CD4-positive, alpha-beta T cell treated with Interleukin-17A for 4 hours (primary cell): ENCODE data around the gene FHIP2A.

Source experiments
- DNase-seq: peaks from one replicate; pipeline ENCODE4 v3.0.0-alpha.2; 2020; ENCODE audit warnings: mixed read lengths

The FHIP2A gene

DNA sequence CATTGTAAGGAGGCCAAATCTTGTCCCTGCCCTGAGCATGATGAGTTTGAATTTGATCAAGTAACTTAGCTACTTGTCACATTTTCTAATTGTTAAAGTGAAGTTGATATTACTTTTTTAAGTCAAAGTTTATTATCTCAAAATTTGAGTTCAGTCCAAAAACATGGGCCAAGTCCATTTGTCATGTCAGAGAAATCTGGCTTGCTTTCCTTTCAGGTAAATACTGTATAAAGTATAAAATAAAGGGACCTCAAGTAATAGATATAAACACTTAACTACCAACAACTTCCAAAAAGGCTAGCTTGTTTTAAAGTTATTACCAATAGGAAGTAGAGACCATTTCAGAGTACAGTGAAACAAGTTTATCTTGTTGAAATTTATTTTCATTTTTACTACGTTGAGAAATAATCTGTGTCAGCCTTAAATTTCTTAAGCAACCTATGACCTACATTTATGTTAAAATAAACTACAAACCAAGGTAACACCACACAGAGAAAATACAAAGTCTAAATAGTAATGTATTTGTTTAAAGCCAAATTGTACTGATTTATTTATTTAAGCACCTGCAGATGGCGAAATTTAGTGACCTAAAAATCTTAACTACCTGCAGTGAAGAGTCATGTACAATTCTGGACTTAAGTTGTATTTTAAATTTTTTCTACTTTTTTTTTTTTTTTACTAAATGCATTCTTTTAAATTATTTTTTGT lies 36.5 kb downstream of the FHIP2A start:
- no peak for DNase-seq

- DNase-seq = no peak
These were observed 37.6 kb downstream of the FHIP2A start for GRCh38 chr10:114859222-114859621.

- DNase-seq = no peak
These were observed 40.9 kb downstream of the FHIP2A start for GRCh38 chr10:114862456-114862855.

GRCh38 chr10:114867365-114867764 lies 45.8 kb downstream of the FHIP2A start:
- DNase-seq = no peak

DNA sequence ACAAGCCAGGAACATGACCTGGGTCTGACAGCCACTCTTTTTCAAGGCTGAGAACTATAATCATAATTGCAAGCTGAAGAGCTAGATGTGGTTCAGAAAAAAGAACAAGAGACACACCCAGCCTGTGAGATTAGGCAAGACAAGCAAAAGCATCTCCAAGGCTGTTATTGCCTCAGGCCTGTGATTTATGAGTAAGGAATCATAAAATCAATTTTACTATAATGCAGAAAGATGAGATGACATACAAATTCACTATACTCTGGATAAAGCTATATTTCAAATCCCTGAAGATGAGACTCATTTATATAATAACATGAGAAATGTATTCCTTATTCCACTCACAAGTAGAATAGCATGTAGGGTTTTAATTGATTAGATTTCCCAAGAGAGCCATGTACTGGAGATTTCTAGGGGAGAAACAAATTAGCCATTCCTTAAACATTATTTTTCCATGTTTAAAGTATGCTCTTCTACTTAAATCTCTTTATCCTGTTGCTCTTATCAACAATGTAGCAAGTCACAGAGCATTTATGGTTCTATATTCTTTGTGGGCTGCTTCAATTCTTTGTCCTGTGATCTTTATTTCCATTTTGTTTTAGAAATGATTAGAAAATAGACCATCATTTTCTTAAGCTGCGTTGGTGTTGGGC lies 47.4 kb downstream of the FHIP2A start:
- no peak for DNase-seq

GRCh38 chr10:114869520-114869892 lies 47.9 kb downstream of the FHIP2A start:
- DNase-seq = no peak

DNA sequence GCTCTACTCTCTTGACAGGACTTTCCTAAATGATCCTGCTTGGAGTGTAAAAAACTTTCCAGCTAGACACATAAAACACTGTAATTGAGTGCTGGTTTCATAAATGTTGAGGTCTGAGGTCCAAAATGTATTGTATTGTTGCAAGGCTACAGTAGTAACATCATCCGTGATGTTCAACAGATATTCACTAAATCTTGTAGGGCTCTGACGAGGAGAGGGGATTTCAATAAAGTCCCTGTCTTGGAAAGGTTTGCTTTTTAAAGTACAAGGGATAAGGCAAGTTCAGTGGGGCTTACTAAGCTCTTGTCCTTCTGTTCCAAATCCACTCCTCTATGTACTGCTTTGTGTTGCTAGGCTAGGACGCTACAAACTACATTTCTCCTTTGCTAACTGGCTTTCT lies 48.9 kb downstream of the FHIP2A start:
- no peak for DNase-seq

GRCh38 chr10:114871379-114871778 lies 49.8 kb downstream of the FHIP2A start:
- DNase-seq = no peak
